Measurements from ENCODE around the gene MEST.
"Not testable (repeated sequence)": the region's sequence is repeated elsewhere in the genome, so short reads cannot be mapped to it uniquely, and the experiment has no call there.

The MEST gene

DNA sequence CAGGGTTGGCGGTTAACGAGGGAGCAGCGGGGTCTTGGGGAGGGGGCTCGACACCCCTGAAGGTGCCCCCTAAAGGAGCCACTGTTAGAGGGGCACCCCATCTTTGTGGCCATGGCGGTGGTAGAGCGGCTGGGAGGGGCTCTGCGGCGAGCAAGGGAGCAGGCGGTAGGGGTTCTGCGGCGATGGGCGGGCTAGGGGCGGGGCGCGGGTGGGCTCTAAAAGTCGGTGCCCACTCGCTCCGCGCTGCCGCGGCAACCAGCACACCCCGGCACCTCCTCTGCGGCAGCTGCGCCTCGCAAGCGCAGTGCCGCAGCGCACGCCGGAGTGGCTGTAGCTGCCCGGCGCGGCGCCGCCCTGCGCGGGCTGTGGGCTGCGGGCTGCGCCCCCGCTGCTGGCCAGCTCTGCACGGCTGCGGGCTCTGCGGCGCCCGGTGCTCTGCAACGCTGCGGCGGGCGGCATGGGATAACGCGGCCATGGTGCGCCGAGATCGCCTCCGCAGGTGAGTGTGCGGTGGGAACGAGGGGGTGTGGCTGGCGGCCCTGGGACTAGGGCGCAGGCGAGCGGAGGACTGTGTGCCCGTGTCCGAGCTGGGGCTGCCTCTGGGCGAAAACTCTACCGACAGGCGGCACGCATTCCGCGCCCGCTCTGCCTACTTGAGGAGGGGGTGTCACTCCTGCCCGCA, at the start of gene MEST:
MEST (plus strand) TSS at position 245 of the 682 bp plus-strand sequence; CDS start at position 474, 229 bp downstream.
- DNase-seq, result peak in 21 of 56 donors; percentile 16 to 53 (median 35)

DNA sequence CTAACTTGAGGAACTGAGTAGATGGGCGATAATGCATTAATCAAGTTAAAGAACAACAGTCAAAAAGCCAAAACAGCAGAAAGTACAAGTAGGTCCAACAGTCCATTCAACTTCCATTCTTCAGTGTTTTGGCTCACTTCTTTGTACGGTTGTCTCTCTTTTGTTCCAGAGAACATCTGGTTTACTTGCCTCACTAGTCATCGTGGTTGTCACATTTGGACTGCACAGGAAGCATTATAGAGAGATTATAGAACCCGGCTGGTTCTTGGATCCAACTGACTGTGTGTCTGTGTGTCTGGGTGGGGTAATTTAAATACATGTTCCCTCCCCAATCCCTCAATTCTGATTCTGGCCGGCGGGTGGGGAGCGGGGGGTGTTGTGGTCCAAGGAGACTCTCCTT, 49.3 kb upstream of the MEST start:
- DNase-seq, result no peak

DNA sequence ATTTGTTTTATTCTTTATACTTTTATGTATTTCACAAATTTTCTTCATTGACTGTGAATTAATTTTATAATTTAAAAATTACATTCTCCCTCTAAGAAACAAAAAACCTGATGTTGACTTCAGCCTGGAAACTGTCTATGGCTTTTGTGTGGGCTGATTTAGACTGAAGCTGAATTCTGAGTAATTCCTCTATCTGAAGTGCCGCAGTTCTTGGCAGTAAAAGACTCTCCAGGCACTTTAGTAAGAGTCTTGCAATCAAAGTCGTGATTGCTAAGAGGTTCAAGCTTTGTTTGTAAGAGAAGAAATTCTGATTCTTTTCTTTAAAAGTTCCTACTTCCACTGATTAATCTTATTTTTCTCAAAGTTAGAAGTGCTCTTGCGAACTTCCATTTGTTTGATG, 47.7 kb upstream of the MEST start:
- DNase-seq, result peak in 1 of 56 donors; percentile 9

GRCh38 chr7:130444751-130445407, 47.0 kb upstream of the MEST start:
- DNase-seq, result no peak

DNA sequence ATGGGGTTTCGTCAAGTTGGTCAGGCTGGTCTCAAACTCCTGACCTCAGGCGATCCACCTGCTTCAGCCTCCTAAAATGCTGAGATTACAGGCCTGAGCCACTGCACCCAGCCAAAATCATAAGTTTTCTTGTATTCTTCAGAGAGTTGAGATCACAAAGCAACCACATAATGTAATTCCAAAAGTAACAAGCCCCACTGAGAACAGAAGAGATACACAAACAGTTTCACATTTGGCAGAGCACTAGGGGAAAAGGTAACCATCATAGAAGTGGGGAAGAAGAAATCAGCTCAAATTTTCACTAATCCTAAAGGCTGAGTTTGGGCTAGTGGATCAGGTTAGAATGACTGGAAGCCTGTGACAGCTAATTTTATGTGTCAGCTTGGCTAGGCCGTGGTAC, 45.6 kb upstream of the MEST start:
- DNase-seq, result no peak

- DNase-seq, result not testable (repeated sequence)
Measured at GRCh38 chr7:130451344-130451743, 40.5 kb upstream of the MEST start.

DNA sequence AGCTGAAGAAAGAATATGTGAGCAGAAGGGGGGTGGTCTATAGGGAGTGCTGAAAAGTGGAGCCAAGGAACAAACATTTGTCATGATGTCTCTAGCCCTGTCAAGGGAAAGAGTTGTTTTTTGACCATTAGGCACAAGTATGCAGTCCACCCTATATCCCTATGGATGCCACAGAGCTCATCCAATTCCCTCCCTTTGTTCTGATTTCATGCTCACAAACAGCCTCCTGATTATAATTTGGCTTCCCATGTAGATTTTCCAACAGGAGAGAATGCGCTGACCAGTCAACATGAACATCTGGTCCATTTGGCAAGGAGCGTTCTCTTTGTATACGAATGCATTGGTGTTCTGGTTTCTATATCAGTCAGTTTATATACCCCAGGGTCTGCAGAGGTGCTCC, 38.9 kb upstream of the MEST start:
- DNase-seq, result no peak

DNA sequence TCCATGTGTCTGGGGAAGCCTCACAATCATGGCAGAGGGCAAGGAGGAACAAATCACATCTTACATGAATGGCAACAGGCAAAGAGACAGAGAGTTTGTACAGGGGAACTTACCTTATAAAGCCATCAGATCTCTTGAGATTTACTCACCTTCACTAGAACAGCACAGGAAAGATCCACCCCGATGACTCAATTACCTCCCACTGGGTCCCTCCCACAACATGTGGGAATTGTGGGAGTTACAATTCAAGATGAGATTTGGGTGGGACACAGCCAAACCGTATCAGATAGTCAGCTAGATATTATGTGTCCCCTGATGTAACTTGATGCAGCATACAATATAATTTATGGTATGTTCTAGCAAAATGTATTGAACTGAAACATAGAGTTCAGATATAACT, 36.9 kb upstream of the MEST start:
- no peak for DNase-seq

- no peak for DNase-seq
Measured at GRCh38 chr7:130458257-130458656, 33.6 kb upstream of the MEST start.

DNA sequence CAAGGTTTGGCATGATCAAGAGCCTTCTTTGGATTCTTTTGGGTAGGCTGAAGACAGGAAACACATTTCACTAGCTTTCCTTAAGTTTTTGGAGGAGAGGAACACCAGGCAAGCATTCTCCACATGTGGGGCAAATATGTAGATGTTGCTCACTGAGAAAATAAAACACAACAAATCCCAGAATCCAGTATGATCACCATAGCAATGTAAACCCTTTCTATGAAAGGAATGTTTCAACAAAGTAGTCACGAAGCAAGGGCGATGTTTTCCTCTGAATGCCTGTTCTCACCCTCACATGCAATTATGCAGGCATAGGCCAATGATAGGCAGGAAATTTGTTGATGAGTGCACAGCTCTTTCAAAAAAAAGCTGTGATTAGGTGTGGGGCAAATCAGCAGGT, 30.6 kb upstream of the MEST start:
- no peak for DNase-seq

DNA sequence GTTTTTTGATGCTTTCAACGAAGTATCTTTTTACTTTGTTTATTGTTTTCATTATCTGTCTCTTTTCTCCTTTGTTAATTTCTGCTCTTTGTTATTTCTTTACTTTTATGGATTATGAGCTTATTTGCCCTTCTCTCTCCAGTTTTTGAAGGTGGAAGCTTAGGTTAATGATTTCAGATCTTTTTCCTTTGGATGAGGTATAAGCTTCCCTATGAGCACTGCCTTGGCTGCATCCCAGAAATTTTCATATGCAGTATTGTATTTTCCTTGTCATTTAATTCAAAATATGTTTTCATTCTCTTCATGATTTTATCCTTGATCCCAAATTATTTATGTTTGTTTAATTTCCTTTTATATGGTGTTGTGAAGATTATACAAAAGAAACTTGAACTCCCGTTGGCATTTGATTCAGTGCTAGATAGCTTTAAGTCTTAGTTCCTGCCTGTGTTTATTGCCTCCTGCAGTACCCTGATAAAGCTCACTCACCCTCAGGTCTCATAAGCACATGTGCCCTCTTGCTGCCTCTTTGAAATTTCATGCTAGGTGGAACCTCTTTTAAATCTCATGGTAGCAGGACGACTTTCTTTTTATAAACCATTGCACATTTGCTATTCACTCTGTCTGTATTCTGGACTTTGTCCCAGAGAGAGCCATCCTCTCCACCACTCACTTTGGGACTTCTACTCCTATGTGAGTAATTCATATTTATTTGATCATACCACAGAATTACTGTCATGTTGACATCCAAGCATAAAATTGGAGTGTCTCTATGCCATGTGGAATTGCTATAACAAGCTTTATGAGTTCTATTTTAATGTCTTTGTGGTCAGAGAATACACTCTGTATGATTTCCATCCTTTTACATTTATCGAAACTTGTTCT, 28.1 kb upstream of the MEST start:
- no peak for DNase-seq

DNA sequence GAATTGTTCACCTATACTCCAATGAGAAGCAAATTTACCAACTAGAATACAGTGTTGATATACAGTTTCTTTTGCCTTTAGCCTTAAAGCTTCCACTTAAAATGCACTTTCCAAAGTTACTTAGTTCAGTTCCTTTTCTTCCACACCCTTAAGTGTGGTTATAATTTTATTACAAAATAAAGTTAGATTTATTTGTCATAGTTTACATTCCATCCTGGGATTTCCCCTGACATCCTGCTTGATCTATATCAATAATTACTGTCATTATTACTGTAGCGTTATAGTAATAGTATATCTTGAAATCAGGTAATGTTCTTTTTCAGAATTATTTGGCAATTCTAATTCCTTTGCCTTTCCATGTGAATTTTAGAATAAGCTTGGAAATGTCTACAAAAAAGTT, 23.3 kb upstream of the MEST start:
- DNase-seq, result no peak

GRCh38 chr7:130471974-130472373, 19.9 kb upstream of the MEST start:
- DNase-seq, result no peak

DNA sequence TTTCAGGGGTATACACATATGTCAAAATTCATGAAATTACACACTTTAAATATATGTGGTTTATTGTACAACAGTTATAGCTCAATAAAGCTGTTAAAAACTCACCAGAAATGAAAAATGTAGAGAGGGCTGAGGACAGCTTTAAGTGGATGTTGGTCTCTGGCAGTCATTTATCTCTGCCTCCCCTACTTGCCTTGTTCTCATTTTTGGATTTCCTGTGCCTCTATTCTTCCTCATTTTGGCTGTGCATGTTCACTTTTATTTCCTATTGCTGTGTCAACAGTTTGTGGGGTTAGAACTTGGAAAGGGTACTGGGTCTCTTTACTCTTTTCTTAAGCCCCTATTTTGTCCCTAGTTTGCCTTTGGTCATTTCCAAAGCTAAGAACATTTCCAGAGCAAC, 18.6 kb upstream of the MEST start:
- DNase-seq, result no peak

DNA sequence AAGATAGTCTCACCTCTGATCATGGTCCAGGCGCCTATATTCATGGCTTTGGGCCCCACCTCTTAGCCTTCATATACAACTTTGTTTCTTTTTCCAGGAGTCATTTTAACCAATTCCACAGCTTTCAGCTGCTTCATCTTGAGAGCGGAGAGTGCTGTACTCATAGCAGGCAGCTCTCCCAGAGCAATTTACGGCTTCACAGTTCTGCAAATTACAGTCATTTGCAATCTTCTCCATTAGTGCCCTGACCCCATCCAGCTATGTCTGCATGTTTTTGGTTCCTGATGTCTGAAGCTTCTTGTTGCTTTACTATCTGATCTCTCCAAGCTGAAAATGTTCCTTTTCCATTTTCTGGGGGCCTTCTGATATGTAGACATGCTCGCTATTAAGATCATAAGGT, 18.0 kb upstream of the MEST start:
- no peak for DNase-seq

DNA sequence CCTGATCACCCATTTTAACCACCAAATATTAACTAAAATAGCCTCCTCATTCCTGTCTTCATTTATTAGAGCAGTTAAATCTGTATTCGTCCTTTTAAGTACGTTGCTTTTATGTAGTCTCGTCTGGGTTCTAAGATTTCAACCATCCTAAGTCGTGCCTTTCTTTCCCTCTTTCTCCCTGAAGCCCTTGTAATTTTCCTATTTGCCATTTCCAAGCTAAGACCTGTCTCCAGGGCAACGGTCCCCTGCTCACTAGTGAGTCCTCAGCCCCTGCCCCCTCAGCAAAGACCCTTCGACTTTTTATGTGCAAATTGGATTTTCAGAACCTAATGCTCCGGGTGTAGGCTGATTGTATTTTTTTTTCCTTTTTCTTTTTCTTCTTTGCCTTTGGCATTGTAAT, 16.1 kb upstream of the MEST start:
- no peak for DNase-seq

DNA sequence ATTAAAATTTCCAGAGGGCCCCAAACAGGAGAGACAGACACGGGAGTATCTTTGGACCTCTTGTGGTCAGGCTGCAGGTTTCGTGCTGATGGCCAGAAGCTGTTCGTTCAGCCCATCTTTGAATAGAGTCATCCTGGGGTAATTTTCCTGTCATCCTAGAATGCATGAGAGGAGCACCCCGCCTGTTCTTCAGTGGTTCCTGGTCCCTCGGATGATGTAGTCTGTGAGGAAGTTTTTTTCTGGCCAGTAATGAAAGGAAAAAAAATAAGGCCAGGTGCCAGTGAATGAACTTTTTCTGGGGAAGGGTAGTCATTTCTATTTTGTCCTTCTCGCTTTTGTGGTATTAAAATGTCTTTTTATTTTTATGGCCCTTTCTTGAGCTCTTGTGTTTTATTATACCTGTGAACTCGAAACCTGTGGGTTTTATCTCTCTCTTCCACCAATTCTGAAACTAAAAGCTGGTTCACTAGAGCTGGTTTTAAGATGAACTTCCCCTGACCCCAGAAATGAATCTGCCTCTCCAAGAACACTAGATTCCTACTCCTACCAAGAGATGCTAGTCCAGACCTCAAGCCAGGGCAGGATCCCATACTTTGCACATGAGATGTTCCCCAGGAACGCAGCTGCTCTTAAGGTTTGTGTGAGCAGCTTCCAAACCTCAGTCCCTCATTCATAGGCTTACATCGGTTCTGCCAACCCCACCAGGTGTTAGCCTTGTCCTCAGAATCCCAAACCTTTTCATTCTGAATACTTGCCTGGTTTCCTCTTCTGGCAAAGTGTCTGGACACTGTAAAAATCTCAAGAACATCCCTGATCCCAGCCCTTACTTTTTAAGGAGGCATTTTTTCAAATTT, 15.4 kb upstream of the MEST start:
- no peak for DNase-seq

GRCh38 chr7:130478991-130479390, 12.9 kb upstream of the MEST start:
- no peak for DNase-seq

DNA sequence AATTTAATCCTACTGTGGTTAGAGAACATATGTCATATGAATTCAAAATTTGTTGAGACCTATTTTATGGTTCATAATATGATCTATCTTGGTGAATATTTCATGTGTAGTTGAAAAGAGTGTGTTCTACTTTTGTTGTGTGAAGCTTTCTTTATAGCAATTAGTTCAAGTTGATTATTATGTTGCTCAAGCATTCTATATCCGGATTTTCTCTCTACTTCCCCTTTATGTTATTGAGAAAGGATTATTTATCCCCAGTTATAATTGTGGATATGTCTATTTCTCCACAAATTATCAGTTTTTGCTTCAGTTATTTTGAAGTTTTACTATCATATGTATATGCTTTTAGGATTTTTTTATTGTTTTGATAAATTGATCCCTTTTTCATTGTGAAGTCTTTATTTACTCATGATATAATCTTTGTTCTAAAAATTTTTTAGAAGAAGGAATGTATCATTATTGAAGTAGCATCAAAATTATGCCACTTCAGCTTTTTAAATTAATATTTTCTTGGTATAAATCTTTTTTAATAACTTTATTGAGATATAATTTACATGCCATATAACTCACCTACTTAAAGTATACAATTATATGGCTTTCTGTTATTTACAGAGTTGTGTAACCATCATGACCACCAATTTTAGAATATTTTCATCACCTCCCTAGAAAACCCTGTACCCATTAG, 12.0 kb upstream of the MEST start:
- DNase-seq, result no peak

GRCh38 chr7:130481898-130482297, 10.0 kb upstream of the MEST start:
- no peak for DNase-seq

- no peak for DNase-seq
Measured at GRCh38 chr7:130483031-130483430, 8.9 kb upstream of the MEST start.

Measured in amygdala (tissue), 56 donors.